Right renal pelvis (tissue), 4 donors: Measurements from ENCODE around the gene TEX10. TPM values are rescaled to one million over a fixed set of nuclear protein-coding genes. Genes with fewer than 3 reads are reported as not detected.
"Not testable (repeated sequence)": the region's sequence is repeated elsewhere in the genome, so short reads cannot be mapped to it uniquely, and the experiment has no call there.

Experiments
- DNase-seq, 4 donors: peaks; one replicate each; pipeline ENCODE4 v3.0.0-alpha.2; 2013; ENCODE audit warnings: low read depth in 4 of 4, low spot score in 3 of 4, missing footprints in 1 of 4
- polyA plus RNA-seq, 4 donors: library from polyadenylated mRNA; unstranded; fragments of 120-200 nt; gene quantifications; one replicate each; pipeline ENCODE4 v1.2.1, GENCODE V29; 2013; ENCODE audit not compliant: insufficient read length in 4 of 4

The TEX10 gene
- polyA plus RNA-seq, result 10 to 100 TPM; 36.4 to 45.7 (median 43.7) TPM

DNA sequence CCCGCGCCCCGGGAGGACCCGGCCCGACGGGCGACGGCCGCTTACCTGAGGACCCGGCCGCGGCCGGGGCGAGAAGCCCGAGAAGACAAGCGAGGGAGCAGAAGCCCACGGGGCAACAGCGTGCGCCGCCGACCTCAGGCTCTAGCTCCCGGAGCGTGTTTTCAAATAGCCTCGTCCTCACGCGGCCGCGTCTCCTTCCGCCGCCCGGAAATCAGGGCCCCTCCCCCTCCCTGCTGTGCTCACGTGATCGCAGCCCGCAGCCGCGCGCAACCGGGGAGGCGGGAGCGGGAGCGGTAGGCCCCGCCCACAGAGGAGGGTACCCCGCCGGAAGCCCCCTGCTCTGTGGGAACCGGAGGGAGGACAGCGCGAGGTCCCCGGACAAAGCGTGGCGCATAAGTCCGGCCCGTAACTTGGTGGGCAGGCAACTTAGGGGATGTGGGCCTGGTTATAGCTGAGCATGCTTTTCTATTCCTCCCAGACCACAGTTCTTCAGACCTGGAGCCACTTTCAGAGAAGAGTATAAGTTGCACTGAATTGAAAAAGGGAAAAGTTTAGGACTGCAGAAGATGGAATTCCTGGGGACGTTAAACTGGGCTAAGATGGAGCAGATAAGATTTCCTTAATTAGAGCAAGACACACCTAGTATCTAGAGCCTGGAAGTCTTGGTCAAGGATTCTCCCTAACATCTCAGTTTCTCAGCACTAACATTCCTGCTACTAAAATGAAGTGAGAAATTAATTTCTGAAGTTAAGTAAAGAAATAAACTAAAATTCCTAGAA is at the start of gene TEX10:
Gene TEX10 (minus strand): TSS at position 216 of the 779 bp plus-strand sequence. CDS start 3,579 bp downstream, outside the sequence.
- DNase-seq, result peak; percentile 79 to 84 (median 84)

DNA sequence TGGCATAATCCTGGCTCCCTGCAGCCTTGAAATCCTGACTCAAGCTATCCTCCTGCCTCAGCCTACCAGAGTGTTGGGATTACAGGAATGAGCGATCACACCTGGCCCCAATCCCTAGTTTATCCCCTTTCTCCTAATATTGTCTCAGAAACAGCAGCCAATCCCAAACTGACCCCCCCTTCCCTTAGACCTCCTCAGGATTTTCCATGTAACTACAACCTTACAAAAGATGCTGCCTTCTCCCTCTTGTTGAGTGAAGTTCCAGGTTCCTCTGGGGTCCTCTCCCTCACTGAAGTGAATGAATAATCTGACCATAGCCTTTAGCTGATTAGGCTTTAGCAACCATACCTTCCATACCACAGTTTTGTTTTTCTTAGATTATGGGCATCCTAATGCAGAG is 48.3 kb upstream of the TEX10 start:
- DNase-seq, result no peak

DNA sequence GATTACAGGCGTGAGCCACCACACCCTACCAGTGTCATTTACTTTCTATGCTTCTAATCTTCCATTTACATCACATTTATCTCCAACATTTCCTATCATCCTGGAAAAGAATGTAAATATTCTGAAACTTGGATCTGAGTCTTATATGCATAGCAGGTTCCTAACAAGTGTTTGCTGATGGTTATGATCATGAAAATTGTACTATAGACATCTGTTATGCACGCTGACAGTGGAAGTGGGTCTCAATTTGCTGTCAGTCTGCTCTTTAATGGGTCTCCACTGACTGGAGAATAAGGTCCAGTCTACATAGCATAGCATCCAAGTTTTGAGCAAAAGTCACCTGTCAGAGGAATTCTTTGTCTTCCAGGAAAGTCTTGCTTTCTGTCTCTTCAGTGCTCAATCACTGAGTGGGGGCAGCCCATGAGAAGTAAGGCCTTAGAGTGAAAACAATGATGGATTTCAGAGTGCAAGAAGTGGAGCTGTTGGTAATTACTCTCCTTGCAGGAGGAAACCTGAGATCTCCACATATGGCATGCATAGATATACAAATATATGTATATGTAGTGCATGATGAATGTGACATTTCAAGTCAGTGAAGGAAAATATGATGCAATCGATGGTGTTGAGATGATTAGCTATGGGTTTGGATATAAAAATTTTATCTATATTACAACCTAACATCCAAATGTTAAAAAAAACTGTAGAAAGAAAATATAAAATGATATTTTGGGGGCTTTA is 45.0 kb upstream of the TEX10 start:
- DNase-seq, result no peak

DNA sequence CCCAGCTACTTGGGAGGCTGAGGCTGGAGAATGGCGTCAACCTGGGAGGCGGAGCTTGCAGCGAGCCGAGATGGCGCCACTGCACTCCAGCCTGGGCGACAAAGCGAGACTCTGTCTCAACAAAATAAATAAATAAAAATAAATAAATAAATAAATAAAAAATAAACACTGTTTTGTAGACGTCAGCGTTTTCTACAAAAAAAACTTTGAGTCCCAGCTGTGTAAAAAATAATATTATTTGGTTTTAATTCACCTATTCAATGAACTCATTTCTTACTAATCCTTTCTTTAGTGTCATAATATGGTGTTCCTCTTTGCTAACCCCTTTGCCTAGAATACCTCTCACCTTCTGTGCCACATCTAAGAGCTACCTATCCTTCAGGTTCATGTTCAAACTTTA is 44.0 kb upstream of the TEX10 start:
- no peak for DNase-seq

DNA sequence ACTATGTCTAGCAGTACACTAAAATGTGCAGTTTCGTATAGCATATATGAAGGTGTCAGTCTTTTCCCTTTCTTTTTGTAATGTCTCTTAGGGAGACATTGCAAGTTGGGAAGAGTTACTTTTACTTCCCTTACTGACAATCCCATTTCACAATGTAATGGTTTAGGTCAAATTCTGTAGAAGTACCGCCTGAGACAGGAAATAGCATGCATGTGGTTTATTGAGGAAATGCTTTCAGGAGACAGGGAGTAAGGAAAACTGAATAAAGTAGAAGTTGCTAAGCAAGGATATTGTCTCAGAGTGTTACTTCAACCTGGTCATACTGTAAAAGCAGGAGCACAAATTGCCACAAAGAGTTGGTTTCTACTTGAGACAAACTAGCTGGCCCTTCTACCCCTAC is 42.1 kb upstream of the TEX10 start:
- no peak for DNase-seq

DNA sequence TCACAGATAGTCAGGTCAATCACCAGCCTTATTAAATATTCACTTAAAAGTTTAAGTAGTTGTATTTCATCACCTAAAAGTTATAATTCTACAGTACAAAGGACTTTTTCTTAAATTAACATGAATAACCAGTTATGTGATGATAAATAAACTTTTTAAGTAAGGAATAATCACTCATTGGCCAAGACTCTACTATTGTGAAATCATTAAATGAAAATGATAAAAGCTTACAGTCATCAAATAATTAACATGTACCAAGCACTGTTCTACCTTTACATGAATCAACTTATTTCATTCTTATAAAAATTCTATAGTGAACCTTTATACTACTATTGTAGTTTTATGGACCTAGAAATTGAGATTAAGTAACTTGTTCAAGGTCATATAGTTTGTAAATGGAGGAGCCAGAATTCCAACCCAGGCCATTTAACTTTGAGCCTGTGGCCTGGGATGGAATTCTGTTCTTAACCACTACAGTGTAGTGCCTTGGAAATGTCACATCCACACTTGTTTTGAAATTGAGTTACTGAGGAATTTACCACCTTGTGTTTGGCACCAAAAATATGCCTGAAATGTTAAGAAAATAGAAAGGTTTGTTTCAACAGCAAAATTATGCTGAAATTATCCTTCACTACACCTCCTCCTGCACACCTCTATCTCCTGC is 41.4 kb upstream of the TEX10 start:
- DNase-seq, result no peak

DNA sequence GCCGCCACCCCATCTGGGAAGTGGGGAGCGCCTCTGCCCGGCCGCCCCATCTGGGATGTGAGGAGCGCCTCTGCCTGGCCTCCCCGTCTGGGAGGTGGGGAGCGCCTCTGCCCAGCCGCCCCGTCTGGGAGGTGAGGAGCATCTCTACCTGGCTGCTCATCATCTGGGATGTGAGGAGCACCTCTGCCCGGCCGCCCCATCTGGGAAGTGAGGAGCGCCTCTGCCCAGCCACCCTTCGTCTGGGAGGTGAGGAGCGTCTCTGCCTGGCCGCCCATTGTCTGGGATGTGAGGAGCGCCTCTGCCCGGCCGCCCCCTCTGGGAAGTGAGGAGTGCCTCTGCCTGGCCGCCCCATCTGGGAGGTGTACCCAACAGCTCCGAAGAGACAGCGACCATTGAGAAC is 40.2 kb upstream of the TEX10 start:
- DNase-seq, result not testable (repeated sequence)

DNA sequence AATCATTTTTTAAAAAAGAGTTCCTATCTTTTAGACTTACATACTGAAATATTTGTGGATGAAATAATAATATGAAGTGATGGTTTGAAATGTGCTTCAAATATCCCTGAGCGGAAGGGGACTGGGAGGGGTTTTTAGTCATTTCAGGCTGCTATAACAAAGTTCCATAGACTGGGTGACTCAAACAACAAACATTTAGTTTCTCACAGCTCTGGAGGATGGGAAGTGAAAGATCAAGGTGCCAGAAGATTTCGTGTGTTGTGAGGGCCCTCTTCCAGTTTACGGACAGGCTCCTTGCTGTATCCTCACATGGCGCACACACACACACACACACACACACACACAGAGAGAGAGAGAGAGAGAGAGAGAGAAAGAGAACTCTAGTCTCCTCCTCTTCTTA is 27.1 kb upstream of the TEX10 start:
- no peak for DNase-seq

DNA sequence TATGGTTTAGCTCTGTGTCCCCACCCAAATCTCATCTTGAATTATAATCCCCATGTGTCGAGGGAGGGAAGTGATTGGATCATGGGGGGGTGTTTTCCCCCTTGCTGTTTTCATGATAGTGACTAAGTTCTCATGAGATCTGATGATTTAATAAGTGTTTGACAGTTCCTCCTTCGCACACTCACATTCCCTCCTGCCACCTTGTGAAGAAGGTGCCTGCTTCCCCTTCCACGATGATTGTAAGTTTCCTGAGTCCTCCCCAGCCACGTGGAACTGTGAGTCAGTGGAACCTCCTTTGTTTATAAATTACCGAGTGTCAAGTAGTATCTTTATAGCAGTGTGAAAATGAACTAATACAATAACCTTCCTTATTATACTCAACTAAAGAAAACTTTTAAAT is 24.3 kb upstream of the TEX10 start:
- DNase-seq, result no peak

DNA sequence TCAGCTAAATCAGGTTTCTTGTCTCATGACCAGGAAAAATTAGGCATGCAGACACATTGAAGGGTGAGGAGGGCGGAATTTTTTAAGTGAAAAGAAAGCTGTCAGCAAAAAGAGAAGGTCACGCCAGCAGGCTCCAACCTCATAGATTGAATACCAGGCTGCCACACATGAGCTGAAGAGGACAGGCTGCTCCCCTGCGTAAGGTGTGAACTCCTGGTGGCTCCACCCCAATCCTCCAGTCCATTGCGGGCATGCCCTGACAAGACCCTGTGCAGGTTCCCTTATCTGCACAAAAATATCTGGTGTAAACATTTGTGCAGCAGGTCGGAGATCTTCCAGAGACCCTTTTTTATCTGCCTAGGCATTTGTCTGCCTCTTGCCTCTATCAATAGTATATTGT is 22.9 kb upstream of the TEX10 start:
- DNase-seq, result no peak

DNA sequence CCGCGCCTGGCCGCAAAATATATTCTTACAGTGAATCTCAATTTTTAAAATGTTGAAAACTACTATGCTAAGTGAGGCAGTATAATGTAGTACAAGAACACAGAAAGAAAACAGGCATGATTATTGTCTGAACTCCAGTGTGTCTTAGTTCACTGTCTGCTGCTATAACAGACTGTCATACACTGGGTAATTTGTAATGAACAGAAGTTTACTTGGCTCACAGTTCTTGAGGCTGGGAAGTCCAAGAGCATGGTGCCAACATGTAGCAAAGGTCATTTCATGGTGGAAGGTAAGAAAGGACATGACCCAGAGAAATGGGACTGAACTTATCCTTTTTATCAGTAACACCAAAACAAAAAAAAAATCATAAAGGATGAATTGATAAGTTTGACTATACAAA is 19.9 kb upstream of the TEX10 start:
- no peak for DNase-seq

DNA sequence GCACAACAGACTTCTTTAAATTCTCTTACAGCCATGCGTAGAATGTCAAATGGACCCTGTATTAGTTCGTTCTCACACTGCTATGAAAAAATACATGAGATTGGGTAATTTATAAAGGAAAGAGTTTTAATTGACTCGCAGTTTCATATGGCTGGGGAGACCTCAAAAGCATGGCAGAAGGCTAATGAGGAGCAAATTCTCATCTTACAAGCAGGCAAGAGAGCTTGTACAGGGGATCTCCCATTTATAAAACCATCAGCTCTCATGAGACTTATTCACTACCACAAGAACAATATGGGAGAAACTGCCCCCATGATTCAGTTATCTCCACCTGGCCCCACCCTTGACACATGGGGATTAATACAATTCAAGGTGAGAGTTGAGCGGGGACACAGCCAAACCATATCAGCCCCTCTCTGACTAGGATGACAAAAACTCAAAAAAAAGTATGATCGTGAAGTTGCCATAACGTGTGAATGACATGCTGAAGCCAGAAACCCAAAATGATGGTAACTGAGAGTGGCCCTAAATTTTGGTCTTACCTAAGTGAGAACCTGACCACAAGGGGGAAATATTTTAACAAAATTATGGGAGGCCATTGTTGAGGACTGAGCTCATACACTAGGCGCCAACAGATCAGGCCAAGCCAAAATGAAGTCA is 17.5 kb upstream of the TEX10 start:
- DNase-seq, result no peak

DNA sequence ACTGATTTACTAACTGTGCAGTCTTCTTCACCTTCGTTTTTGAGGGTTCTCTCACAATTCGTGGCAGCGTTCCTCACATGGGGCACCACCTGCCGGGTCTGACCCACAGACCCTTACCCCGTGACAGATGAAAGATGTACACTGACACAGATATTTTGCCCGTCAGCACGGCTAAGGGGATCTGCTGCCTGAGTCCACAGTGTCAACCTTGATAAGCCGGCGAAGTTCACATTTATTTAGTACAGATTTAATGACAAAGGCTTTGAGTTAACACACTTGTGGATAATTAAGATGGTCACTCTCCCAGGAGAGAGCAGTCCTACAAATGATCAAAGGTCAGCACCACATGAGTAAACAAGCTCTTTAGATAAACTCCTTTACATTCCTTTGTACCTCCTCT is 15.9 kb upstream of the TEX10 start:
- no peak for DNase-seq

DNA sequence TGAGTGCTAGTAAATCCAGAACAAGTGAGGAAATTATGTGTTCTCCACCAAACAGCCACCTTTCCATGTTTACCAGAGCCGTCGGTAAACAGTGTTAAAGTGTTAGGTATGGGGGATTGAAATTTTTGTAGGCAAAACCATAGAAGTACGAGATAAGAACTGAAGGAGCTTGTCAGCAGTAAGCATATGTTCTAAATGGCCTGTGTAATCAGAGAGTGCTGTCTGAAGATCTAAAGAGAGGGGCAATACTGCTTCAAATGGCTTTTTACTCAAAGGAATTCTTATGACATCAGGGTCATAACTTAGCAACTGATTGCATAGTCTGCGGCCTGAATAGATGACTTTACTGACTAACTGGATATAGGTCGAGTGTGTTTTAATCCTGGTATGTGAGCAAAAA is 13.4 kb upstream of the TEX10 start:
- DNase-seq, result no peak

DNA sequence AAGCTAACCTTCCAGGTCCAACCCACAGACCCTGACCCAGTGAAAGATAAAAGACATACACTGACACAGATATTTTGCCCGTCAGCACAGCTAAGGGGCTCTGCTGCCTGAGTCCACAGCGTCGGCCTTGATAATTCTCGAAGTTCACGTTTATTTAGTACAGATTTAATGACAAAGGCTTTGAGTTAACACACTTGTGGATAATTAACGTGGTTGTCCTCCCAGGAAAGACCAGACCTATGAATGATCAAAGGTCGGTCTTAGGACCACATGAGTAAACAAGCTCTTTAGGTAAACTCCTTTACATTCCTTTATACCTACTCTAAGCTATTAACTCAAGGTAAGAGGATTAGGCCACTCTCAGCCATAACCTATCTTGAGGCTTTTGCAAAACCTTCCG is 11.3 kb upstream of the TEX10 start:
- DNase-seq, result no peak

DNA sequence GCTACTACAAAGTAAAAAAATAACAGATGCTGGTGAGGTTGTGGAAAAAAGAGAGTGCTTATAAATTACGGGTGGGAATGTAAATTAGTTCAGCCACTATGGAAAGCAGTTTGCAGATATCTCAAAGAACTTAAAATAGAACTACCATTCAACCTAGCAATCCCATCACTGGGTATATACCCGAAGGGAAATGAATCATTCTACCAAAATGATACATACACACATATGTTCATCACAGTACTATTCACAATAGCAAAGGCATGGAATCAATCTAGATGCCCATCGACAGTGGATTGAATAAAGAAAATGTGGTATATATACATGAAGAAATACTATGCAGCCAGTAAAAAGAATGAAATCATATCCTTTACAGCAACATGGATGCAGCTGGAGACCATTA is 6.3 kb upstream of the TEX10 start:
- no peak for DNase-seq

DNA sequence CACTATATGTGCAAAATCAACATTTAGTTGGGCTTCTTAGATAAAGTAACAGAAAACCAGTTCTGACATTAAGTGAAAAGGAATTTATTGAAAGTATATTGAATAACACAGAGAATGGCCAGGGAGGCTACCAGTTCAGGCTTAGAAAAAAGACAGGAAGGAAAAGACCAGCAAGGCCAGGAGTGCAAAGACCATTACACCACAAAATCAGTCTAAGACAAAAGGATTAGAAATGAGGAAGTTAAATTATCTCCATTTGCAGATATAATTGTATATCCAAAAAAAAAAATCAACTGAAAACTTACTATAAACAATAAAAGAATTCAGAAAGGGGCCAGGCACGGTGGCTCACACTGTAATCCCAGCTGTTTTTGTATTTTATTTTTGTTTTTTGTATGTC is 4.8 kb upstream of the TEX10 start:
- DNase-seq, result no peak

DNA sequence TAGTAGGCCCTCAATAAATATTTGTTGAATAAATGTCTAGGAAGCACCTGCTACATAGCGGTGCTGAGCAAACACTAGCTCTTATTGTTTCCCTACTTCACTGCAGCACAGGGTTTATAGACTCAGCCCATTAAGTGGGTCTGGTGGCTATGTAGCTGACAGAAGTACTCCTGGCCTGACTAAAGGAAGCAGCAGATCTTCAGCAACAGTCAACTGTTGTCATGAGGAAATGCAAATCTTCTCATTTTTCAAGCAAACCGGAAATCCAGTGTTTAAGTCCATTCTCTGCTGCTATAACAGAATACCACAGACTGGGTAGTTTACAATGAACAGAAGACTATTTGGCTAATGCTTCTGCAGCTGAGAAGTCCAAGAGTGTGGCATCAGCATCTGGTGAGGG is 2.8 kb upstream of the TEX10 start:
- DNase-seq, result no peak

DNA sequence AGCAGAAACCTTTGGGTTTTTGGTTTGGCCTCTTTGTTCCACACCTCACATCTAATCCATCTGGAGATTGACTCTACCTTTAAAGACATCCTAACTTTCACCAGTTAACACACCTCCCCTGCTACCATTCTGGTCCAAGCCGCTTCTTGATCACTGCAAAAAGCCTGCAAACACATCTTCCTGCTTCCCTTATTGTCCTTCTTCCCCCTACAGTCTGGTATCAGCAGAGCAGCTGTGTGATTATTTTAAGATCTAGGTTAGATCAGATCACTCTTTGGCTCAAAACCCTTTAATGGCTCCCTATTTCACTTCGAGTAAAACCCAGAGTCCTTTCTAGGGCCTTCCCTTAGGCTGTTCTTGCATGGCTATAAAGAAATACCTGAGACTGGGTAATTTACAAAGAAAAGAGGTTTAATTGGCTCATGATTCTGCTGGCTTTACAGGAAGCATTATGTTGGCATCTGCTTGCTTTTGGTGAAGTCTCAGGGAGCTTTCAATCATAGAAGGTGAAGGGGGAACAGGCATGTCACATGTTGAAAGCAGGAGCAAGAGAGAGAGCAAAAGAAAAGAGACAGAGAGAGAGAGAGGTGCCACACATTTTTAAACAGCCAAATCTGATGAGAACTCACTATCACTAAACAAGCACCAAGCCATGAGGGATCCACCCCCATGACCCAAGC is 1.5 kb upstream of the TEX10 start:
- DNase-seq, result no peak

DNA sequence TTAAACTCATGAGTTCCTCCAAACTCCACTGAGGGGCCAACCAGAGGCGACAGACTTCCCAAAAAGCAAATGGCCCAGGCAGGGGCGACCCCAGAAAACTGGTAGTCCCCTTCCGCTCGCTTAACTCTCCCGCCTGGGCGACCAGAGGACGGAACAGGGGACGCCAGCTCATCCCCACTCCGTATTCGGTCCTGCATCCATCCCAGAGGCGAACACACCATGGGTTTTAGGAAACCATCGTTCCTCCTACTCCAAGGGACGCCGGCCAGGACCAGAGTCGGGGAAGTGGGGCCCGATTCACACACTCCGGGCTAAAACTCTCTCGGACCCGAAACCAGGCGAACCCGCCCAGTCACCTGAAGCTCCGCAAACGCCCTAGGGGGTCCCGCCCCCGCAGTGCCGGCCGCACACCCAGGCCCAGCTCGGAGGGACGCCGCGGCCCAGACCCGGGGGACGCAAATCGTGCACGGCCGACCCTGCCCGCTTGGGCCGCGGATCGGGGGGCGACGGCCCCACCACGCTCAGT is 478 bp downstream of the TEX10 start:
- DNase-seq, result peak in 3 of 4 donors; percentile 20 to 23 (median 23)
